GM12801 (cell line): ENCODE results near the gene WAC.

Experiments
- CTCF ChIP-seq: IDR thresholded peaks from one replicate; pipeline ENCODE4 v1.5.1; 2011; ENCODE audit warnings: control low read depth; ENCODE audit not compliant: insufficient read length; ENCODE audit errors: extremely low read depth

Gene WAC

GRCh38 chr10:28624351-28624750, 91.4 kb downstream of the WAC start:
- no peak for TF ChIP-seq CTCF

- TF ChIP-seq CTCF, result no peak
These were observed 94.2 kb downstream of the WAC start for GRCh38 chr10:28627102-28627501.

- TF ChIP-seq CTCF, result no peak
These were observed 95.4 kb downstream of the WAC start for GRCh38 chr10:28628184-28628893.

GRCh38 chr10:28631896-28632583, 99.1 kb downstream of the WAC start:
- no peak for TF ChIP-seq CTCF

GRCh38 chr10:28632584-28632945, 99.6 kb downstream of the WAC start:
- no peak for TF ChIP-seq CTCF

- no peak for TF ChIP-seq CTCF
These were observed 100.8 kb downstream of the WAC start for GRCh38 chr10:28633750-28634149.

- no peak for TF ChIP-seq CTCF
These were observed 104.4 kb downstream of the WAC start for GRCh38 chr10:28637346-28637745.
